ENCODE results near the gene CD244.

DNA sequence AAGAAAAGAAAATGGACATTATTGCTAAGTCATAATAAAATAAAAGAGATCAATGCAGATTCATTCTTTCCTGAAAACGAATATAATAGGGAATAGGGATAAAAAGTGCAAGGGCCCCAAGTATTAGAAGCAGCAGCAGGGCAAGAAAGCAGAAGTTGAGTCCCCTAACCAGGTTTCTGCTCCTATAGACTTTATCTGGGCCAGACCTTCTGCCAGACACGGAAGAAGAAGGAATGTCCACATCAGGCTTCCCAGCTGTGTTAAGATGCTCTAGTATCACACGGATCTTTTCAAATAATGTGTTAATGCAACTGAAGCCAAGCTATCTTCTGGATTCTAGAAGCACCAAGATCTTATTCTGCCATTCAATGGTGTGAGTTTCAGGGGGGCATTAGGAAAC is 26.9 kb downstream of the CD244 start:
- TF ChIP-seq, protein P1, sequence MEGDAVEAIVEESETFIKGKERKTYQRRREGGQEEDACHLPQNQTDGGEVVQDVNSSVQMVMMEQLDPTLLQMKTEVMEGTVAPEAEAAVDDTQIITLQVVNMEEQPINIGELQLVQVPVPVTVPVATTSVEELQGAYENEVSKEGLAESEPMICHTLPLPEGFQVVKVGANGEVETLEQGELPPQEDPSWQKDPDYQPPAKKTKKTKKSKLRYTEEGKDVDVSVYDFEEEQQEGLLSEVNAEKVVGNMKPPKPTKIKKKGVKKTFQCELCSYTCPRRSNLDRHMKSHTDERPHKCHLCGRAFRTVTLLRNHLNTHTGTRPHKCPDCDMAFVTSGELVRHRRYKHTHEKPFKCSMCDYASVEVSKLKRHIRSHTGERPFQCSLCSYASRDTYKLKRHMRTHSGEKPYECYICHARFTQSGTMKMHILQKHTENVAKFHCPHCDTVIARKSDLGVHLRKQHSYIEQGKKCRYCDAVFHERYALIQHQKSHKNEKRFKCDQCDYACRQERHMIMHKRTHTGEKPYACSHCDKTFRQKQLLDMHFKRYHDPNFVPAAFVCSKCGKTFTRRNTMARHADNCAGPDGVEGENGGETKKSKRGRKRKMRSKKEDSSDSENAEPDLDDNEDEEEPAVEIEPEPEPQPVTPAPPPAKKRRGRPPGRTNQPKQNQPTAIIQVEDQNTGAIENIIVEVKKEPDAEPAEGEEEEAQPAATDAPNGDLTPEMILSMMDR (IDR thresholded peaks at IDR 0.05): no peak
- no peak for TF ChIP-seq POLR2A (IDR thresholded peaks at IDR 0.05)
